Measurements from ENCODE around the gene MGAT5B. TPM values are rescaled to one million over a fixed set of nuclear protein-coding genes. Genes with fewer than 3 reads are reported as not detected.

The MGAT5B gene
- total and polyA plus RNA-seq, 2 experiments from 2014 or later: 1.6 to 10.0 TPM

DNA sequence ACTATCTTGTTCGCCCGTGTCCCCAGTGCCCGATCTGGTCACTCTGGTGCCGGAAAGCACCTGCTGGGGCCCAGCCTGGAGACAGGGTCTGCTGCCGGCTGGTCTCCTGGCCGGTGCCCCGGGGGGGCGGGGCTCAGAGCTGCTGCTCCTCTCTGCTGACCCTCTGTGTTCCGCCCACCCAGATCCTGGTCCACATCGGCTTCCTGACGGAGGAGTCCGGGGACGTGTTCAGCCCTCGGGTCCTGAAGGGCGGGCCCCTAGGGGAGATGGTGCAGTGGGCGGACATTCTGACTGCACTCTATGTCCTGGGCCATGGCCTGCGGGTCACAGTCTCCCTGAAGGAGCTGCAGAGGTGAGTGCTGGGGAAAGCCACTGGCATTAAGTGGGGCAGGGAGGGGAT lies 37.6 kb downstream of the MGAT5B start:
- Mint-ChIP-seq H3K27me3 (ENCODE audit: insufficient read depth, low read depth, poor library complexity) (peaks cover 10% of the 10 kb centered on the region), H3K4me3 (no peak overlapping the region), H3K9me3 (no peaks in the 10 kb centered on the region; the same call in 2 of the 3 replicates), H3K4me1 (peaks cover 14% of the 10 kb centered on the region), H3K36me3 (ENCODE audit: low read depth) (peaks cover 6% of the 10 kb centered on the region; the same call in 2 of the 3 replicates), H3K27ac (no peak overlapping the region)
- H3K27me3 ChIP-seq (ENCODE audit: insufficient read depth): no peaks in the 10 kb centered on the region
- H3K4me3 ChIP-seq: no peak overlapping the region
- H2AFZ ChIP-seq: no peak overlapping the region
- H3K79me2 ChIP-seq (replicated peaks; ENCODE audit: insufficient read depth): no peaks in the 10 kb centered on the region
- H3K36me3 ChIP-seq (ENCODE audit: insufficient read depth): no peaks in the 10 kb centered on the region
- DNase-seq (ENCODE audit: low spot score): peak; percentile 25
- H3K4me1 ChIP-seq (ENCODE audit: insufficient read depth): peaks cover 9% of the 10 kb centered on the region; the same call in 1 of the 2 replicates
- H3K27ac ChIP-seq (ENCODE audit: low read depth): no peak overlapping the region
- H4K20me1 ChIP-seq (replicated peaks; ENCODE audit: insufficient read depth): no peaks in the 10 kb centered on the region; the same call in 1 of the 2 replicates
- H3F3A ChIP-seq (replicated peaks; ENCODE audit: low read depth): no peaks in the 10 kb centered on the region
- H3K9me2 ChIP-seq (ENCODE audit: insufficient read depth): no peaks in the 10 kb centered on the region
- ATAC-seq: peak; percentile 43
- TF ChIP-seq ZNF331 (CRISPR knock-in tag; IDR thresholded peaks at IDR 0.05; ENCODE audit: low read depth): no peak
- TF ChIP-seq CREB1 (CRISPR knock-in tag; IDR thresholded peaks at IDR 0.05; ENCODE audit: low read depth): no peak
- no peak for TF ChIP-seq EZH2 (IDR thresholded peaks at IDR 0.05; ENCODE audit: low read depth, unreplicated experiment)
- TF ChIP-seq POLR2AphosphoS5 (IDR thresholded peaks at IDR 0.05; ENCODE audit: low read depth): no peak
- TF ChIP-seq REST (IDR thresholded peaks at IDR 0.05; ENCODE audit: unreplicated experiment): no peak
- TF ChIP-seq NANOG (IDR thresholded peaks at IDR 0.05; ENCODE audit: borderline replicate concordance): no peak
- no peak for TF ChIP-seq EZH2phosphoT487 (IDR thresholded peaks at IDR 0.05; ENCODE audit: unreplicated experiment)
- no peak for TF ChIP-seq STAT1 (IDR thresholded peaks at IDR 0.05; ENCODE audit: unreplicated experiment)
- no peak for TF ChIP-seq CTCF (conservative IDR thresholded peaks at IDR 0.05; ENCODE audit: low read depth in 2 of 2)
- no peak for TF ChIP-seq ZNF462 (CRISPR knock-in tag; IDR thresholded peaks at IDR 0.05)
- TF ChIP-seq ZNF114 (CRISPR knock-in tag; IDR thresholded peaks at IDR 0.05): no peak
- TF ChIP-seq JUNB (IDR thresholded peaks at IDR 0.05; ENCODE audit: unreplicated experiment): no peak
- no peak for TF ChIP-seq ETS1 (IDR thresholded peaks at IDR 0.05)
- no peak overlapping the region for H3K4me2 ChIP-seq
